NCI-H524 (cell line): Measurements from ENCODE around the gene LRRN4CL.
A peak's percentile ranks its signal among the peaks of the same experiment; 100 is the strongest.
"Not testable (repeated sequence)": the region's sequence is repeated elsewhere in the genome, so short reads cannot be mapped to it uniquely, and the experiment has no call there.

Experiments
- DNase-seq, 2 experiments: peaks; one replicate each; lab custom pipeline; 2025; lab: John Stamatoyannopoulos, UW

The LRRN4CL gene

GRCh38 chr11:62709247-62710000 lies 20.1 kb upstream of the LRRN4CL start:
- DNase-seq: peak; percentile 93 to 97

GRCh38 chr11:62708793-62709192 lies 19.5 kb upstream of the LRRN4CL start:
- no peak for DNase-seq

DNA sequence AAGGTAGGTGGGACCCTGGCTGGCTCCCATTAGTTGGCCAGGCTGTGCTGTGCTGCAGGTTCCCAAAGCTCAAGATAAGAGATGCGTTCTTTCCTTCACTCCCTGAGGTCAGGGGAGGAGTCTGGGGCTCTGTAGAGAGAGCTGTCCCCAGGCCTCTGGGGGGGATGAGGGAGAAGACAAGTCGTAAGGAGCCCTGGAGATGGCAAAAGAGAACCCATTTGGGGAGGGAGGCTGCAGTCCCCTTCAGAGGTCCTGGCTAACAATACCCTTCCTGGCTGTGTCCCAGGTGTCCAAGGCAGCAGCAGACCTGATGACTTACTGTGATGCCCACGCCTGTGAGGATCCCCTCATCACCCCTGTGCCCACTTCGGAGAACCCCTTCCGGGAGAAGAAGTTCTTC lies 19.1 kb upstream of the LRRN4CL start:
- no peak for DNase-seq

DNA sequence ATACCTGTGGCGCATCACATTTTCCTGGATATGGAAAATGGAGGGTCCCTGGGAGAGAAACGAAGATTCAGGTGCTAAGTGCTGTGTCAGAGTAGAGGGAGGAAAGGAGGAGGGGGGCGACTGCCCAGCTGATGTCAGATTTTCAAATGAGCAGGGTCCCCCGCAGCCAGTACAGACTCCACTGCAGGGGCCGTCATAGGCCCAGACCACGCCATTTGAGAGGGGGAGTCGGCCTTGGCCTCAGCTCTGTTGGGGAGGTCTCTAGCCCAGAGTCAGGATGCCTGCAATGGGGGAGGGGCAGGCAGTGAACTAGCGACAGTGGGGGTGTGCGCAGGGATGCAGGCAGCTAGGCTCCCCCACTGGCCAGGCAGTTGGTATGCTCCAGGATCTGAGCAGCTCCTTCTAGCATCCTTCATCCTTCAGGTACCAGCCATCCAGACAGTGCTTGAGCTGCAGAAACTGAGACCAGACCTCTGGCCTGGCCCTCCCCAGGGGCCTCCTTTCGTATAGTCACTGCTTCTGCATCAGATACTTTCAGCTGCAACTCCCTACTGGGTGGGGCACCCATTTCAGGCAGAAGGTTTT lies 18.0 kb upstream of the LRRN4CL start, which contains the start of the genes BSCL2 and GNG3:
BSCL2 (minus strand) TSS at position 148 of the 585 bp plus-strand sequence. CDS start 229 bp downstream, outside the sequence.
GNG3 (plus strand) TSS at position 400 of the 585 bp plus-strand sequence. CDS start 620 bp downstream, outside the sequence.
- no peak for DNase-seq

- DNase-seq: no peak
Observed at GRCh38 chr11:62706850-62707247, 17.5 kb upstream of the LRRN4CL start.

DNA sequence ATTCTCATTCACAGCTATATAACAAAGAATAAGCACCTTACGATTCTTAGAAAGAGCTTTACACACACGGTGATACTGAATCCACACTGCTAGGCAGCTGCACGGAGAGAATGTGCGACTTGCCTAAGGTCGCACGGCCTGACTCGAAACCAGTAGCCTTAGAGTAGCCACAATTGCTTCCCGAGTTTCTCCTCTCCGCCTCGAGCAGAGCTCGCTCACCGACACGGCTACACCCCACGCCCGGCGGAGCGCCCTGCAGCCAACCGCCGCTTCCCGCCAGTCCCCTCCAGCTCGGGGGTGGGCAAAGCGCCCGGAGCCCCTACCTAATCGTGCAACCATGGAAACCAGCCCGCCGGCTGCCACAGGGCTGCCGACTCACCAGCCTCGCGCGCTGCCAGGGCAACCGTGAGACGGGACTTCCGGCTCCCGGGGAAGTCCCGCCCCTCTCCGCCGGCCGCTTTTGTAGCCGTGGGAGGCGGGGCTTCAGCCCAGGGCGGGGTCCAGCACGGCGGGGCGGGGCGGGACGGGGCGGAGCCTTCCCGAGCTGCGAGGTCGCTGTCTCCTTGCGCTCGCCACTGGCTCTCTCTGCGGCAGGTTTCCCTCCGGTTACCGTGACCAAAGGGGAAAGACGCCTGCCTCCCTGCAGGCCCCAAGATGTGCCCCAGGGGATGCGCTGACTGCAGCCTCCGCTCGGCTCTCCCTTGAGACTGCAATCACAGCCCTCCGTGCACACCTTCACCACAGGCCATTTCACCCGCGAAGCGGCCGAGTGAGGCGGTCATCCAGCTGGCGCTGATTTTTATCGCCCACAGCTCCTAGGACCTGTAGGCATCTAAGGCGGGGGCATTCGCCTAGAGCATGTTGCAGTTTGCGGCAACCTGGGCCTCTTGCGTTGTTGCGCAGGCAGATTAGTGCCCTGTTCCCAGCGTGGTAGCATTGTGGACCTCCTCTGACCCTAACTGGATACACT lies 16.8 kb upstream of the LRRN4CL start:
- peak; percentile 89 to 95 for DNase-seq

GRCh38 chr11:62705413-62705812 lies 16.1 kb upstream of the LRRN4CL start:
- DNase-seq: peak in 1 of 2 experiments; percentile 42

GRCh38 chr11:62703921-62704320 lies 14.6 kb upstream of the LRRN4CL start:
- DNase-seq: not testable (repeated sequence)

DNA sequence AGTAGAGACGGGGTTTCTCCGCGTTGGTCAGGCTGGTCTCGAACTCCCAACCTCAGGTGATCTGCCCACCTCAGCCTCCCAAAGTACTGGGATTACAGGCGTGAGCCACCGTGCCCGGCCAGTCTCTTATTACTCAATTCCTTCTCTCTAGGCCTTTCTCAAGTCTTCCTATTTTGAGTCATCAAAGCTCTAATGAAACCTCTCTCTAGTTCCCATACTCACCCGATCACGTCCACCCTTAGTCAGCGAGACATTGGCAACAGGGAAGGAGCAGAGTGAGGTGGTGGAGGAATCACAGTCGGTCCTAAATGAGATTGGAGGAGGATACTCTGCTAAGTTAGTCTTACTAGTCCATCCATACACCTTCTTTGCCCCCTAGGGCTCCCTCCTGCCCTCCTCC lies 12.9 kb upstream of the LRRN4CL start:
- no peak for DNase-seq

GRCh38 chr11:62694455-62695167 lies 5.3 kb upstream of the LRRN4CL start:
- DNase-seq: peak; percentile 55 to 67

GRCh38 chr11:62693624-62694023 lies 4.3 kb upstream of the LRRN4CL start:
- DNase-seq: not testable (repeated sequence)

DNA sequence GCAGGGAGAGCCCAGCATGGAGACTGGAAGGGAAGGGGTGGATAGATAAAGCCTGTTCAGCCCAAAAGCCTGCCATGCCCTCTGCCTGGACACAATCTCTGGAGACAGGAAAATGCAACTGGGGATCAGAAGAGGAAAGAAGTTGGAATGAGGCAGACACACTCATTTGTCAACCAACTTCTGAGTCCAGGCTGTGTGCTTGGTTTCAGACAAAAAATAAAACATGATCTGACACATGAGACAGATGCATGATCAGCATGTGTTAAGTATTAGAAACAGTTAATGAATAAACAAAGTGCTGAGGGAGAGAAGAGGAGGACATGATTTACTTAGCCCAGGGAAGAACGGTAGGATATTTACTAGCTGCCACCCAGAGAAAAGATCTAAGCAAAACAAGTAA lies 839 bp downstream of the LRRN4CL start:
- DNase-seq: no peak

DNA sequence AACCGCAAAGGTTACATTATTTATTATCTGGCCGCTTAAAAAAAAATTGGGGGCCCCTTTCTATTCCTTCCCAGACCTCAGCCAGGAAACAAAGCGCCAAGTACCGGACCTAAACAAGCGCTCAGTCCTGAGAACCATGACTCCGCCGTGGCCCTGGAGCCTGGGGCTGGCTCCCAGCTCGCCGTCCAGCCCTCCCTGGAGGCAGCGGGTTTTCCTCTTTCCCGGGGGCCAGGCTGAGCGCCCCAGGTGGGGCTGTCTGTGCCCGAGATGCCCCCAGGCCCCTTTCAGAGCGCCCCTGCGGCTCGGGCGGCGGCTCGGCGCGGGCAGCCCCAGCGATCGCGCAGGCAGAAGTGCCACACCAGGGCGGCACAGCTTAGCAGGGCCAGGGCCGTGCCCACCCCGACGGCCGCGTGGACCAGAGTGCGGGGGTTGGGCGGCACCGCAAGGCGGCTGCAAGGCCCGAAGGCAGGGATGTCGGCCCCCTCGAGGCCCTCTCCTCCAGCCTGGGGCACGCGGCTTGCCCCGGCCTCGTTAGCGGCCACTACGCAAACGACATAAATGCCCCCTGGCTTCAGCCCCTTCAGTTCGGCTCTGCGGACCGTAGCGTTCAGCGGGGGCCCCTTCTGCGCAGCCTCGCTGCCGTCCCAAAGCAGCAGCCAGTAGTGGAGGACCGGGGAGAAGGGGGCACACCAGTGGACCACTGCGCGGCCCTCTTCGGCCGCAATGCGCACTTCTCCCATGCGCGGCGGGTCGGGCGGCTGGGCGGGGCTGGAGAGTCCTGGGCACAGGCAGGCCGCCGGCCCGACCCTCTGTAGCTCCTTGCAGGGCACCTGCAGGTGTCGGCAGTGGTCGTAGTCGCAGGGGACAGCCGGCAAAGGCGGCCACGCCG lies 1.6 kb downstream of the LRRN4CL start:
- DNase-seq: no peak

DNA sequence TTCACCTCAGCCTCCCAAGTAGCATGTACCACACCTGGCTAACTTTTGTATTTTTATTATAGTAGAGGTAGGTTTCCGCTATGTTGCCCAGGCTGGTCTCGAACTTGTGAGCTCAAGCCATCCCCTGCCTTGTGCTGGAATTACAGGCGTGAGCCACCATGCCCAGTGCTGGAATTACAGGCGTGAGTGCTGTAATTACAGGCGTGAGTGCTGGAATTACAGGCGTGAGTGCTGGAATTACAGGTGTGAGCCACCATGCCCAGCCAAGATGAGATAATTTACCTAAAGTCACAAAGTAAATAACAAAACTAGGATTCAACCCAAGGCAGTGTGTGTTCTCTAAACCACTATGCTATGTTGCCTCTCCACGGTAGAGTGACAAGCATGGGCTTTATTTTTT lies 6.8 kb downstream of the LRRN4CL start:
- no peak for DNase-seq

DNA sequence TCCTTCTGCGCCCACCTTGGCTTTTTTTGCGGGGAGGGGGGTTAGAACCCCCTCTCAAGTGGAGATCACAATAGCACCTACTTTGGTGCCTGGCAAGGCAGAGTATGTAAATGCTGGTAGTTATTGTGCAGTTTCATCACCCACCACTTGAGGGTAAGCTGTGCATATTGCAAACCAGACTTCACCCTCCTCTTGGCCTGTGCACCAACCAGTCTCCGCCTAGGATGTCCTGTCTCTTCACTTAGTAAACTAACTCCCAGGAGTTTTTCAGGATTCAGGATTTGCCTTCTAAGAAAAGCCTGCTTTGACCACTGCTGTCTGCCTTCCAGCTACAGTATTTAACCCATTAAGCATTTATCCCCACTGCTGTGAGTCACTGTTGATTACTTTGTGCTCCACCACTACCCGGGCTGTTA lies 8.5 kb downstream of the LRRN4CL start:
- peak; percentile 42 to 67 for DNase-seq

GRCh38 chr11:62678770-62679696 lies 10.3 kb downstream of the LRRN4CL start, which contains the start of gene UBXN1:
TSS of gene UBXN1 (minus strand) at chr11:62679073. CDS start at chr11:62678923, 150 bp downstream.
- peak; percentile 61 to 81 for DNase-seq

GRCh38 chr11:62678433-62678769 lies 10.9 kb downstream of the LRRN4CL start:
- DNase-seq: no peak

- DNase-seq: no peak
Observed at GRCh38 chr11:62677714-62678113, 11.6 kb downstream of the LRRN4CL start.

- no peak for DNase-seq
Observed at GRCh38 chr11:62677156-62677555, 12.2 kb downstream of the LRRN4CL start.
